ENCODE results near the gene RMDN3. TPM values are rescaled to one million over a fixed set of nuclear protein-coding genes. Genes with fewer than 3 reads are reported as not detected.

RMDN3 gene
- total and polyA plus RNA-seq, 2 of the 13 experiments (the other 11 are each of a cell fraction or from before 2014, with no cell fraction given): 16.8 to 19.5 TPM

DNA sequence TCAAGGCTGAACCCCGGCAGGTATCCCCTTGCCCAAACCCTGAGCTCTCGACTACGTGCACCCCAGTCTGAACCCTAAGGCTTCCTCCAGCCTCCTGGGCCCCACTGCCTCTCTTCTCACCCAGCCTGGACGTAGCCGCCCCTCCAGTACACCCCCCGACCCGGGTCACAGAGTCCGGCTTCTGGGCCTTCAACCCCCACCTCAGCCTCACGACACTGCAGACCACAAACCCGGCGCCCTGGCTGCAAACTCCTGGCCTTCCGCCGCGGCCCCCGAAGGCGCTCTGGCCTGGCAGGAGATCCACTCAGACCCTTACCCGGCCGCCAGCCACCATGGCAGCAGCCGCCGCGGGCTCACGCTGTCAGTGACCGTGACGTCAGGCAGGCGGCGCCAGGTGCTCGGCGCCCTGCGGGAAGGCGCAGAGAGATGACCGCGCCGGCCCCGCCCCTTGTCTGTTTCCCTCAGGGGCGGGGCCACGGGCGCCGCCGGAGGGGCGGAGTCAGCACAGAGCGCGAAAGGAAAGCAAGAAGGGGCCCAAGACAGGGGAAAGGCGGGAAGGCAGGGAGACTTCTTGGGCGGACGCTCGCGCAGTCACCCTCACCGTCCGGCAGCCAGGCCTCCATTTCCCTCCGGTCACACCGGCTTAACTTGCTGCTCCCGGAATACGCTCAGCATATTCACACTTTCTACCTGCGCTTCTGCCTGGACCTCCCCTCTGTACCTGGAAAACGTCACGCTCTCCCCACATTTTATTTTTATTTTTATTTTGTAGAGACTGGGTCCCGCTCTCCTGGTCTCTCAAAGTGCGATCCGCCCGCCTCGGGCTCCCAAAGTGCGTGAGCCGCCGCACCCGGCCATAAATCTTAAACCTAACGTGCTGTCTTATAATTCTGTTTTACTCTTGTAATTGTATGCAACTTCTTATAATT lies at the start of gene RMDN3 (continued):
- TF ChIP-seq, protein P1, sequence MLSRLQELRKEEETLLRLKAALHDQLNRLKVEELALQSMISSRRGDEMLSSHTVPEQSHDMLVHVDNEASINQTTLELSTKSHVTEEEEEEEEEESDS (CRISPR knock-in tag; IDR thresholded peaks at IDR 0.05; ENCODE audit: borderline replicate concordance): 0 out of 2 replicates have a peak, but pooled peaks have one; percentile 38
- TF ChIP-seq MIER3 (CRISPR knock-in tag; IDR thresholded peaks at IDR 0.05; ENCODE audit: borderline replicate concordance): no peak
- no peak for TF ChIP-seq HDAC2 (CRISPR knock-in tag; IDR thresholded peaks at IDR 0.05)
- TF ChIP-seq TBX3 (IDR thresholded peaks at IDR 0.05; ENCODE audit: borderline replicate concordance): no peak; the same call in 1 of the 2 replicates
- TF ChIP-seq NFKB2 (CRISPR knock-in tag; IDR thresholded peaks at IDR 0.05; ENCODE audit: borderline replicate concordance): peak; percentile 1; the same call in 1 of the 2 replicates
- peak; percentile 33; the same call in 1 of the 2 replicates for TF ChIP-seq ZMYM3 (CRISPR knock-in tag; IDR thresholded peaks at IDR 0.05)
- TF ChIP-seq, protein P2, sequence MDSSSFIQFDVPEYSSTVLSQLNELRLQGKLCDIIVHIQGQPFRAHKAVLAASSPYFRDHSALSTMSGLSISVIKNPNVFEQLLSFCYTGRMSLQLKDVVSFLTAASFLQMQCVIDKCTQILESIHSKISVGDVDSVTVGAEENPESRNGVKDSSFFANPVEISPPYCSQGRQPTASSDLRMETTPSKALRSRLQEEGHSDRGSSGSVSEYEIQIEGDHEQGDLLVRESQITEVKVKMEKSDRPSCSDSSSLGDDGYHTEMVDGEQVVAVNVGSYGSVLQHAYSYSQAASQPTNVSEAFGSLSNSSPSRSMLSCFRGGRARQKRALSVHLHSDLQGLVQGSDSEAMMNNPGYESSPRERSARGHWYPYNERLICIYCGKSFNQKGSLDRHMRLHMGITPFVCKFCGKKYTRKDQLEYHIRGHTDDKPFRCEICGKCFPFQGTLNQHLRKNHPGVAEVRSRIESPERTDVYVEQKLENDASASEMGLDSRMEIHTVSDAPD (CRISPR knock-in tag; IDR thresholded peaks at IDR 0.05): no peak
- TF ChIP-seq RAD21 (CRISPR knock-in tag; IDR thresholded peaks at IDR 0.05): no peak
- TF ChIP-seq ARNT2 (CRISPR knock-in tag; IDR thresholded peaks at IDR 0.05; ENCODE audit: low read depth): peak; percentile 67; the same call in 1 of the 2 replicates
- TF ChIP-seq DPF2 (CRISPR knock-in tag; IDR thresholded peaks at IDR 0.05; ENCODE audit: borderline replicate concordance, low read depth): no peak; the same call in 1 of the 2 replicates
- TF ChIP-seq, protein P3, sequence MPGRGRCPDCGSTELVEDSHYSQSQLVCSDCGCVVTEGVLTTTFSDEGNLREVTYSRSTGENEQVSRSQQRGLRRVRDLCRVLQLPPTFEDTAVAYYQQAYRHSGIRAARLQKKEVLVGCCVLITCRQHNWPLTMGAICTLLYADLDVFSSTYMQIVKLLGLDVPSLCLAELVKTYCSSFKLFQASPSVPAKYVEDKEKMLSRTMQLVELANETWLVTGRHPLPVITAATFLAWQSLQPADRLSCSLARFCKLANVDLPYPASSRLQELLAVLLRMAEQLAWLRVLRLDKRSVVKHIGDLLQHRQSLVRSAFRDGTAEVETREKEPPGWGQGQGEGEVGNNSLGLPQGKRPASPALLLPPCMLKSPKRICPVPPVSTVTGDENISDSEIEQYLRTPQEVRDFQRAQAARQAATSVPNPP (CRISPR knock-in tag; IDR thresholded peaks at IDR 0.05): no peak
- TF ChIP-seq, protein P4, sequence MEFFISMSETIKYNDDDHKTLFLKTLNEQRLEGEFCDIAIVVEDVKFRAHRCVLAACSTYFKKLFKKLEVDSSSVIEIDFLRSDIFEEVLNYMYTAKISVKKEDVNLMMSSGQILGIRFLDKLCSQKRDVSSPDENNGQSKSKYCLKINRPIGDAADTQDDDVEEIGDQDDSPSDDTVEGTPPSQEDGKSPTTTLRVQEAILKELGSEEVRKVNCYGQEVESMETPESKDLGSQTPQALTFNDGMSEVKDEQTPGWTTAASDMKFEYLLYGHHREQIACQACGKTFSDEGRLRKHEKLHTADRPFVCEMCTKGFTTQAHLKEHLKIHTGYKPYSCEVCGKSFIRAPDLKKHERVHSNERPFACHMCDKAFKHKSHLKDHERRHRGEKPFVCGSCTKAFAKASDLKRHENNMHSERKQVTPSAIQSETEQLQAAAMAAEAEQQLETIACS (CRISPR knock-in tag; IDR thresholded peaks at IDR 0.05): no peak
- TF ChIP-seq ZNF260 (CRISPR knock-in tag; IDR thresholded peaks at IDR 0.05; ENCODE audit: borderline replicate concordance, low read depth): no peak
- TF ChIP-seq ZNF589 (CRISPR knock-in tag; conservative IDR thresholded peaks at IDR 0.05): no peak
- no peak for TF ChIP-seq ZNF335 (CRISPR knock-in tag; IDR thresholded peaks at IDR 0.05)
- TF ChIP-seq, protein P5, sequence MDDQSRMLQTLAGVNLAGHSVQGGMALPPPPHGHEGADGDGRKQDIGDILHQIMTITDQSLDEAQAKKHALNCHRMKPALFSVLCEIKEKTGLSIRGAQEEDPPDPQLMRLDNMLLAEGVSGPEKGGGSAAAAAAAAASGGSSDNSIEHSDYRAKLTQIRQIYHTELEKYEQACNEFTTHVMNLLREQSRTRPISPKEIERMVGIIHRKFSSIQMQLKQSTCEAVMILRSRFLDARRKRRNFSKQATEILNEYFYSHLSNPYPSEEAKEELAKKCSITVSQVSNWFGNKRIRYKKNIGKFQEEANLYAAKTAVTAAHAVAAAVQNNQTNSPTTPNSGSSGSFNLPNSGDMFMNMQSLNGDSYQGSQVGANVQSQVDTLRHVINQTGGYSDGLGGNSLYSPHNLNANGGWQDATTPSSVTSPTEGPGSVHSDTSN (CRISPR knock-in tag; IDR thresholded peaks at IDR 0.05; ENCODE audit: borderline replicate concordance): no peak
- no peak for TF ChIP-seq ZNF616 (CRISPR knock-in tag; IDR thresholded peaks at IDR 0.05; ENCODE audit: low read depth)
- TF ChIP-seq ZNF180 (CRISPR knock-in tag; IDR thresholded peaks at IDR 0.05; ENCODE audit: borderline replicate concordance, low read depth): no peak
- no peak for TF ChIP-seq MIXL1 (CRISPR knock-in tag; IDR thresholded peaks at IDR 0.05)
- TF ChIP-seq ZNF883 (CRISPR knock-in tag; IDR thresholded peaks at IDR 0.05; ENCODE audit: not compliant biosample characterization): no peak
- TF ChIP-seq, protein P6, sequence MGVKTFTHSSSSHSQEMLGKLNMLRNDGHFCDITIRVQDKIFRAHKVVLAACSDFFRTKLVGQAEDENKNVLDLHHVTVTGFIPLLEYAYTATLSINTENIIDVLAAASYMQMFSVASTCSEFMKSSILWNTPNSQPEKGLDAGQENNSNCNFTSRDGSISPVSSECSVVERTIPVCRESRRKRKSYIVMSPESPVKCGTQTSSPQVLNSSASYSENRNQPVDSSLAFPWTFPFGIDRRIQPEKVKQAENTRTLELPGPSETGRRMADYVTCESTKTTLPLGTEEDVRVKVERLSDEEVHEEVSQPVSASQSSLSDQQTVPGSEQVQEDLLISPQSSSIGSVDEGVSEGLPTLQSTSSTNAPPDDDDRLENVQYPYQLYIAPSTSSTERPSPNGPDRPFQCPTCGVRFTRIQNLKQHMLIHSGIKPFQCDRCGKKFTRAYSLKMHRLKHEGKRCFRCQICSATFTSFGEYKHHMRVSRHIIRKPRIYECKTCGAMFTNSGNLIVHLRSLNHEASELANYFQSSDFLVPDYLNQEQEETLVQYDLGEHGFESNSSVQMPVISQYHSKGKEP (CRISPR knock-in tag; IDR thresholded peaks at IDR 0.05): no peak
- no peak for TF ChIP-seq ZNF44 (CRISPR knock-in tag; IDR thresholded peaks at IDR 0.05)

All from HepG2 (cell line).